ENCODE data around the gene SMAD2.
"Not testable (repeated sequence)": the region's sequence is repeated elsewhere in the genome, so short reads cannot be mapped to it uniquely, and the experiment has no call there.

The SMAD2 gene

GRCh38 chr18:47844828-47845498 is 85.5 kb downstream of the SMAD2 start:
- DNase-seq (ENCODE audit: low read depth in 1 of 2, low spot score in 1 of 2) = no peak

- no peak for DNase-seq (ENCODE audit: low read depth in 1 of 2, low spot score in 1 of 2)
These were observed 87.6 kb downstream of the SMAD2 start for GRCh38 chr18:47842836-47843235.

GRCh38 chr18:47838396-47838795 is 92.1 kb downstream of the SMAD2 start:
- DNase-seq (ENCODE audit: low read depth in 1 of 2, low spot score in 1 of 2) = no peak

- DNase-seq (ENCODE audit: low read depth in 1 of 2, low spot score in 1 of 2) = no peak
These were observed 98.1 kb downstream of the SMAD2 start for GRCh38 chr18:47832348-47832747.

- DNase-seq (ENCODE audit: low read depth in 1 of 2, low spot score in 1 of 2) = no peak
These were observed 99.1 kb downstream of the SMAD2 start for GRCh38 chr18:47831351-47831750.

GRCh38 chr18:47830772-47831171 is 99.7 kb downstream of the SMAD2 start:
- no peak for DNase-seq (ENCODE audit: low read depth in 1 of 2, low spot score in 1 of 2)

GRCh38 chr18:47829831-47830230 is 100.6 kb downstream of the SMAD2 start:
- DNase-seq (ENCODE audit: low read depth in 1 of 2, low spot score in 1 of 2) = no peak

GRCh38 chr18:47828031-47828430 is 102.4 kb downstream of the SMAD2 start:
- DNase-seq (ENCODE audit: low read depth in 1 of 2, low spot score in 1 of 2) = not testable (repeated sequence)

- no peak for DNase-seq (ENCODE audit: low read depth in 1 of 2, low spot score in 1 of 2)
These were observed 104.0 kb downstream of the SMAD2 start for GRCh38 chr18:47826157-47827074.

- DNase-seq (ENCODE audit: low read depth in 1 of 2, low spot score in 1 of 2) = no peak
These were observed 109.1 kb downstream of the SMAD2 start for GRCh38 chr18:47821314-47821713.

GRCh38 chr18:47817795-47818077 is 112.7 kb downstream of the SMAD2 start:
- no peak for DNase-seq (ENCODE audit: low read depth in 1 of 2, low spot score in 1 of 2)

- DNase-seq (ENCODE audit: low read depth in 1 of 2, low spot score in 1 of 2) = no peak
These were observed 113.3 kb downstream of the SMAD2 start for GRCh38 chr18:47817017-47817794.

- DNase-seq (ENCODE audit: low read depth in 1 of 2, low spot score in 1 of 2) = no peak
These were observed 114.8 kb downstream of the SMAD2 start for GRCh38 chr18:47815486-47816270.

- DNase-seq (ENCODE audit: low read depth in 1 of 2, low spot score in 1 of 2) = no peak
These were observed 121.0 kb downstream of the SMAD2 start for GRCh38 chr18:47809420-47809819.

- DNase-seq (ENCODE audit: low read depth in 1 of 2, low spot score in 1 of 2) = no peak
These were observed 127.7 kb downstream of the SMAD2 start for GRCh38 chr18:47802802-47803201.

GRCh38 chr18:47801817-47802216 is 128.6 kb downstream of the SMAD2 start:
- DNase-seq (ENCODE audit: low read depth in 1 of 2, low spot score in 1 of 2) = no peak

GRCh38 chr18:47800756-47801155 is 129.7 kb downstream of the SMAD2 start:
- DNase-seq (ENCODE audit: low read depth in 1 of 2, low spot score in 1 of 2) = no peak

- no peak for DNase-seq (ENCODE audit: low read depth in 1 of 2, low spot score in 1 of 2)
These were observed 130.2 kb downstream of the SMAD2 start for GRCh38 chr18:47800248-47800647.

- no peak for DNase-seq (ENCODE audit: low read depth in 1 of 2, low spot score in 1 of 2)
These were observed 131.1 kb downstream of the SMAD2 start for GRCh38 chr18:47799376-47799775.

- DNase-seq (ENCODE audit: low read depth in 1 of 2, low spot score in 1 of 2) = no peak
These were observed 132.1 kb downstream of the SMAD2 start for GRCh38 chr18:47798366-47798765.

- DNase-seq (ENCODE audit: low read depth in 1 of 2, low spot score in 1 of 2) = no peak
These were observed 133.3 kb downstream of the SMAD2 start for GRCh38 chr18:47797126-47797525.
